Activated naive CD8-positive, alpha-beta T cell treated with anti-CD3 and anti-CD28 coated beads, Interleukin-2, amount 50 U/mL, for 16 hours (primary cell): ENCODE data around the gene BCAT1.

Experiments
- DNase-seq: peaks from one replicate; pipeline ENCODE4 v3.0.0-alpha.2; 2020; ENCODE audit warnings: low read depth, low spot score

BCAT1 gene

GRCh38 chr12:24769682-24770081 lies 179.2 kb downstream of the BCAT1 start:
- no peak for DNase-seq

GRCh38 chr12:24768415-24768814 lies 180.5 kb downstream of the BCAT1 start:
- no peak for DNase-seq

- no peak for DNase-seq
Measured at GRCh38 chr12:24767016-24767415, 181.9 kb downstream of the BCAT1 start.

GRCh38 chr12:24764712-24765111 lies 184.2 kb downstream of the BCAT1 start:
- no peak for DNase-seq

GRCh38 chr12:24760606-24761378 lies 188.1 kb downstream of the BCAT1 start:
- DNase-seq: no peak

- no peak for DNase-seq
Measured at GRCh38 chr12:24760162-24760561, 188.7 kb downstream of the BCAT1 start.
